ENCODE results near the gene SPRTN.
A peak's percentile ranks its signal among the peaks of the same experiment; 100 is the strongest.

The SPRTN gene

GRCh38 chr1:231357831-231358354 lies 19.8 kb downstream of the SPRTN start:
- H3K36me3 ChIP-seq (ENCODE audit: control insufficient read depth in 4 of 4, insufficient read depth in 4 of 4, low read length in 3 of 4) = peaks cover 0 to 6% (median 3%) of the 10 kb centered on the region in 4 experiments
- H3K9me3 ChIP-seq (ENCODE audit: control extremely low read depth in 1 of 5, control insufficient read depth in 4 of 5, insufficient read depth in 2 of 5, low read depth in 1 of 5, low read length in 4 of 5) = no peaks in the 10 kb centered on the region
- peak; percentile 54 to 77 (median 73) for DNase-seq
- H3K27me3 ChIP-seq (replicated peaks in 2 of 5; ENCODE audit: control insufficient read depth in 4 of 5, insufficient read depth in 5 of 5, low read length in 4 of 5) = no peaks in the 10 kb centered on the region
- WGBS (ENCODE audit: insufficient coverage) = 29% methylated on average over 3 of the region's 4 CpGs
- ChIA-PET CTCF (interaction anchor here (0.6 to 3.9 kb wide), 17 partner anchors 9 to 250 kb away, joined by 3 to 46 read pairs (median 4); partner anchors contain the start of gene SPRTN), POLR2A (no interaction called here)
- H3K4me3 ChIP-seq (ENCODE audit: control insufficient read depth in 1 of 7, extremely low read depth in 1 of 7, insufficient read depth in 4 of 7, low read depth in 2 of 7, low read length in 6 of 7) = no peak overlapping the region
- no peak overlapping the region for H3K27ac ChIP-seq (ENCODE audit: insufficient read depth in 1 of 2, low read depth in 1 of 2, low read length in 2 of 2, poor library complexity in 1 of 2, severe bottlenecking in 2 of 2)
- H3K4me1 ChIP-seq (ENCODE audit: control extremely low read depth in 1 of 4, control insufficient read depth in 4 of 4, insufficient read depth in 4 of 4, low read length in 3 of 4) = peaks cover 0 to 4% (median 0%) of the 10 kb centered on the region in 4 experiments

GRCh38 chr1:231359113-231359512 lies 21.0 kb downstream of the SPRTN start:
- H3K4me3 ChIP-seq (ENCODE audit: control insufficient read depth in 1 of 7, extremely low read depth in 1 of 7, insufficient read depth in 4 of 7, low read depth in 2 of 7, low read length in 6 of 7) = no peak overlapping the region

GRCh38 chr1:231362325-231362724 lies 24.2 kb downstream of the SPRTN start:
- Histone ChIP-seq H3K27me3 (replicated peaks in 2 of 5; ENCODE audit: control insufficient read depth in 4 of 5, insufficient read depth in 5 of 5, low read length in 4 of 5) (no peaks in the 10 kb centered on the region), H3K4me1 (ENCODE audit: control extremely low read depth in 1 of 4, control insufficient read depth in 4 of 4, insufficient read depth in 4 of 4, low read length in 3 of 4) (no peaks in the 10 kb centered on the region), H3K9me3 (ENCODE audit: control extremely low read depth in 1 of 5, control insufficient read depth in 4 of 5, insufficient read depth in 2 of 5, low read depth in 1 of 5, low read length in 4 of 5) (no peaks in the 10 kb centered on the region), H3K36me3 (ENCODE audit: control insufficient read depth in 4 of 4, insufficient read depth in 4 of 4, low read length in 3 of 4) (peaks cover 0 to 12% (median 4%) of the 10 kb centered on the region in 4 experiments), H3K4me3 (ENCODE audit: control insufficient read depth in 1 of 7, extremely low read depth in 1 of 7, insufficient read depth in 4 of 7, low read depth in 2 of 7, low read length in 6 of 7) (no peak overlapping the region), H3K27ac (ENCODE audit: insufficient read depth in 1 of 2, low read depth in 1 of 2, low read length in 2 of 2, poor library complexity in 1 of 2, severe bottlenecking in 2 of 2) (no peak overlapping the region)
- POLR2A ChIA-PET = interaction anchor here (0.7 kb wide), 1 partner anchor 15 kb away, joined by 3 read pairs; no protein-coding TSS in a partner anchor
- no peak for DNase-seq
- CTCF ChIA-PET = interaction anchor here (0.9 to 3.4 kb wide), 5 partner anchors 47 to 233 kb away, joined by 3 to 10 read pairs (median 7); no protein-coding TSS in a partner anchor
- no CpG with 5 or more reads among the region's 1 CpG for WGBS (ENCODE audit: insufficient coverage)

More at GRCh38 chr1:231359113-231359512, 21.0 kb downstream of the SPRTN start:
- 97% methylated on average over 5 of the region's 6 CpGs for WGBS (ENCODE audit: insufficient coverage)
- H3K27ac ChIP-seq (ENCODE audit: insufficient read depth in 1 of 2, low read depth in 1 of 2, low read length in 2 of 2, poor library complexity in 1 of 2, severe bottlenecking in 2 of 2) = no peak overlapping the region
- CTCF ChIA-PET = interaction anchor here (0.6 to 3.9 kb wide), 8 partner anchors 10 to 230 kb away, joined by 3 to 46 read pairs (median 3); no protein-coding TSS in a partner anchor
- no peaks in the 10 kb centered on the region for H3K9me3 ChIP-seq (ENCODE audit: control extremely low read depth in 1 of 5, control insufficient read depth in 4 of 5, insufficient read depth in 2 of 5, low read depth in 1 of 5, low read length in 4 of 5)
- POLR2A ChIA-PET = no interaction called here
- H3K4me1 ChIP-seq (ENCODE audit: control extremely low read depth in 1 of 4, control insufficient read depth in 4 of 4, insufficient read depth in 4 of 4, low read length in 3 of 4) = peaks cover 0 to 4% (median 0%) of the 10 kb centered on the region in 4 experiments
- H3K27me3 ChIP-seq (replicated peaks in 2 of 5; ENCODE audit: control insufficient read depth in 4 of 5, insufficient read depth in 5 of 5, low read length in 4 of 5) = no peaks in the 10 kb centered on the region
- DNase-seq = peak in 2 of 3 donors; percentile 31 to 46
- H3K36me3 ChIP-seq (ENCODE audit: control insufficient read depth in 4 of 4, insufficient read depth in 4 of 4, low read length in 3 of 4) = peaks cover 0 to 2% (median under 1%) of the 10 kb centered on the region in 4 experiments

DNA sequence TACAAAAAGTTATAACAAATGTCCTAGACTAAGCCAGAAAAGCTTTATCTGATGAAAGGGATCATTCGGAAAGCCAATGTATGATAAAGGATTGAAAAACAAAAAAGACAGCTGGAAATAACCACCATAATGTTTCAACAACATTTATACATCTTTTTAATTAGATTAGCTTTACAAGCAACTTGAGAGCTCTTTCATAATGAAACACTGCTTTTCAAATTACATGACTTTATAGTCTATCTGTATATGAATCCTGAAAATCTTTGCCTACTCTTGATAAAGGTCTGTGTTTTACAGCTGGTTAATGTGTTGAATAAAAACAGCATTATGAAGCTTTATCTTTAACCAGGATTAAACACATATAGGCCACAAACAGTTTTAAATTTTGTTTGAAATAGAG lies 25.5 kb downstream of the SPRTN start:
- Histone ChIP-seq H3K4me1 (ENCODE audit: control extremely low read depth in 1 of 4, control insufficient read depth in 4 of 4, insufficient read depth in 4 of 4, low read length in 3 of 4) (no peaks in the 10 kb centered on the region), H3K27me3 (replicated peaks in 2 of 5; ENCODE audit: control insufficient read depth in 4 of 5, insufficient read depth in 5 of 5, low read length in 4 of 5) (no peaks in the 10 kb centered on the region), H3K4me3 (ENCODE audit: control insufficient read depth in 1 of 7, extremely low read depth in 1 of 7, insufficient read depth in 4 of 7, low read depth in 2 of 7, low read length in 6 of 7) (no peak overlapping the region), H3K27ac (ENCODE audit: insufficient read depth in 1 of 2, low read depth in 1 of 2, low read length in 2 of 2, poor library complexity in 1 of 2, severe bottlenecking in 2 of 2) (no peak overlapping the region), H3K36me3 (ENCODE audit: control insufficient read depth in 4 of 4, insufficient read depth in 4 of 4, low read length in 3 of 4) (peaks cover 0 to 12% (median 5%) of the 10 kb centered on the region in 4 experiments), H3K9me3 (ENCODE audit: control extremely low read depth in 1 of 5, control insufficient read depth in 4 of 5, insufficient read depth in 2 of 5, low read depth in 1 of 5, low read length in 4 of 5) (no peaks in the 10 kb centered on the region)
- no peak for DNase-seq
- POLR2A ChIA-PET = interaction anchor here (0.5 kb wide), 1 partner anchor 19 kb away, joined by 4 read pairs; no protein-coding TSS in a partner anchor
- WGBS (ENCODE audit: insufficient coverage) = no CpG with 5 or more reads among the region's 1 CpG
- CTCF ChIA-PET = interaction anchor here (1.0 to 1.6 kb wide), 2 partner anchors 227 to 231 kb away, joined by 4 to 8 read pairs; no protein-coding TSS in a partner anchor

DNA sequence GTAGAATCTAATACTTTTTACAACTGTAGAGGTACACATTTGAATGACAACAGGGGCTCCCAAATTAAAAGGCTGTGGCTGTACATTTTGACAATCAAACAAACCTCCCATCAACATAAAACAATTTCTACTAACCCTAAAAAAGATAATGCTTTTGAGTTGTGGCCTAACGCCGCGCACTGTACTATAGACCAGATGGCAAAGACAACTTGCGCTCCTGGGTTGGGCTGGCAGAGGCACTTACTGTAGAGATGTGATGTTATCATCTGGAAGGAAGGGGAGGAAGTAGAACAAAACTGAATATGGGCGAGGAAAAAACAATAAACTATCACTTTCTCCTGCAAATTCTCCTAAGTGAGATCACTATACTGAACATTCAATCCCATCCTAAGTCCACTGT lies 26.1 kb downstream of the SPRTN start:
- Histone ChIP-seq H3K27me3 (replicated peaks in 2 of 5; ENCODE audit: control insufficient read depth in 4 of 5, insufficient read depth in 5 of 5, low read length in 4 of 5) (no peaks in the 10 kb centered on the region), H3K27ac (ENCODE audit: insufficient read depth in 1 of 2, low read depth in 1 of 2, low read length in 2 of 2, poor library complexity in 1 of 2, severe bottlenecking in 2 of 2) (no peak overlapping the region), H3K4me1 (ENCODE audit: control extremely low read depth in 1 of 4, control insufficient read depth in 4 of 4, insufficient read depth in 4 of 4, low read length in 3 of 4) (no peaks in the 10 kb centered on the region), H3K4me3 (ENCODE audit: control insufficient read depth in 1 of 7, extremely low read depth in 1 of 7, insufficient read depth in 4 of 7, low read depth in 2 of 7, low read length in 6 of 7) (no peak overlapping the region), H3K9me3 (ENCODE audit: control extremely low read depth in 1 of 5, control insufficient read depth in 4 of 5, insufficient read depth in 2 of 5, low read depth in 1 of 5, low read length in 4 of 5) (no peaks in the 10 kb centered on the region), H3K36me3 (ENCODE audit: control insufficient read depth in 4 of 4, insufficient read depth in 4 of 4, low read length in 3 of 4) (peaks cover 0 to 13% (median 6%) of the 10 kb centered on the region in 4 experiments)
- WGBS (ENCODE audit: insufficient coverage) = no CpG with 5 or more reads among the region's 5 CpGs
- ChIA-PET POLR2A (no interaction called here), CTCF (interaction anchor here (1.0 kb wide), 1 partner anchor 226 kb away, joined by 4 read pairs; no protein-coding TSS in a partner anchor)
- DNase-seq = peak in 1 of 3 donors; percentile 5

- CTCF ChIA-PET = interaction anchor here (0.6 kb wide), 1 partner anchor 141 kb away, joined by 3 read pairs; no protein-coding TSS in a partner anchor
- Histone ChIP-seq H3K27ac (ENCODE audit: insufficient read depth in 1 of 2, low read depth in 1 of 2, low read length in 2 of 2, poor library complexity in 1 of 2, severe bottlenecking in 2 of 2) (no peak overlapping the region), H3K27me3 (replicated peaks in 2 of 5; ENCODE audit: control insufficient read depth in 4 of 5, insufficient read depth in 5 of 5, low read length in 4 of 5) (no peaks in the 10 kb centered on the region), H3K4me3 (ENCODE audit: control insufficient read depth in 1 of 7, extremely low read depth in 1 of 7, insufficient read depth in 4 of 7, low read depth in 2 of 7, low read length in 6 of 7) (no peak overlapping the region), H3K9me3 (ENCODE audit: control extremely low read depth in 1 of 5, control insufficient read depth in 4 of 5, insufficient read depth in 2 of 5, low read depth in 1 of 5, low read length in 4 of 5) (no peaks in the 10 kb centered on the region), H3K36me3 (ENCODE audit: control insufficient read depth in 4 of 4, insufficient read depth in 4 of 4, low read length in 3 of 4) (peaks cover 4 to 21% (median 8%) of the 10 kb centered on the region in 4 experiments), H3K4me1 (ENCODE audit: control extremely low read depth in 1 of 4, control insufficient read depth in 4 of 4, insufficient read depth in 4 of 4, low read length in 3 of 4) (no peaks in the 10 kb centered on the region)
- WGBS (ENCODE audit: insufficient coverage) = 100% methylated on average over 2 of the region's 3 CpGs
- DNase-seq = no peak
- POLR2A ChIA-PET = no interaction called here
Measured at GRCh38 chr1:231369282-231369681, 31.2 kb downstream of the SPRTN start.

GRCh38 chr1:231372501-231372900 lies 34.4 kb downstream of the SPRTN start:
- DNase-seq = no peak
- POLR2A ChIA-PET = no interaction called here
- Histone ChIP-seq H3K9me3 (ENCODE audit: control extremely low read depth in 1 of 5, control insufficient read depth in 4 of 5, insufficient read depth in 2 of 5, low read depth in 1 of 5, low read length in 4 of 5) (no peaks in the 10 kb centered on the region), H3K4me1 (ENCODE audit: control extremely low read depth in 1 of 4, control insufficient read depth in 4 of 4, insufficient read depth in 4 of 4, low read length in 3 of 4) (peaks cover 0 to 10% (median 6%) of the 10 kb centered on the region in 4 experiments), H3K27ac (ENCODE audit: insufficient read depth in 1 of 2, low read depth in 1 of 2, low read length in 2 of 2, poor library complexity in 1 of 2, severe bottlenecking in 2 of 2) (no peak overlapping the region), H3K4me3 (ENCODE audit: control insufficient read depth in 1 of 7, extremely low read depth in 1 of 7, insufficient read depth in 4 of 7, low read depth in 2 of 7, low read length in 6 of 7) (no peak overlapping the region), H3K36me3 (ENCODE audit: control insufficient read depth in 4 of 4, insufficient read depth in 4 of 4, low read length in 3 of 4) (peaks cover 0 to 16% (median 5%) of the 10 kb centered on the region in 4 experiments), H3K27me3 (replicated peaks in 2 of 5; ENCODE audit: control insufficient read depth in 4 of 5, insufficient read depth in 5 of 5, low read length in 4 of 5) (no peaks in the 10 kb centered on the region)
- CTCF ChIA-PET = interaction anchor here (3.2 kb wide), 1 partner anchor 15 kb away, joined by 11 read pairs; no protein-coding TSS in a partner anchor

All from common myeloid progenitor, CD34-positive (primary cell).